Upper lobe of right lung (tissue), 1 donor: ENCODE data around the gene PPP1R10. TPM values are rescaled to one million over a fixed set of nuclear protein-coding genes. Genes with fewer than 3 reads are reported as not detected.
A peak's percentile ranks its signal among the peaks of the same experiment; 100 is the strongest.

Experiments
- ATAC-seq: fragments of 200-7000 bp; cut with Tn5 transposase; one replicate; pipeline ENCODE4 v1.9.1; 2020; ENCODE audit warnings: mild to moderate bottlenecking, moderate library complexity
- DNase-seq: peaks from one replicate; pipeline ENCODE4 v3.0.0-alpha.2; 2020
- H3K27ac ChIP-seq: fragments of 200-600 bp; one replicate; pipeline ENCODE4 v1.8.0; 2022
- H3K27me3 ChIP-seq: fragments of 200-600 bp; one replicate; pipeline ENCODE4 v1.8.0; 2022; ENCODE audit warnings: mild to moderate bottlenecking
- H3K36me3 ChIP-seq: fragments of 200-600 bp; one replicate; pipeline ENCODE4 v1.8.0; 2022
- H3K4me1 ChIP-seq: fragments of 200-600 bp; one replicate; pipeline ENCODE4 v1.8.0; 2022
- H3K4me3 ChIP-seq: fragments of 200-600 bp; one replicate; pipeline ENCODE4 v1.8.0; 2022; ENCODE audit warnings: mild to moderate bottlenecking
- H3K9me3 ChIP-seq: fragments of 200-600 bp; one replicate; pipeline ENCODE4 v1.8.0; 2022
- CTCF ChIP-seq: fragments of 200-600 bp; IDR thresholded peaks from one replicate; pipeline ENCODE4 v1.8.0; 2022; ENCODE audit warnings: antibody characterized with exemption
- intact Hi-C: fragments of 100-400 bp; cut with DNase I; formaldehyde crosslinking; loops from one replicate; pipeline ENCODE4 v1.11.0; 2022
- total RNA-seq: library from RNA; stranded (reverse); fragmentation: NEBNext Ultra II Directional; extraction: Animal tissue kit (Norgen Biotek cat#: 25700); gene quantifications from one replicate; pipeline ENCODE4 v1.2.1, GENCODE V29; 2021
- donor health status: DM: no; HTN: yes; CAD: no; lungs with severe emphysema.

The PPP1R10 gene
- total RNA-seq, 1 donor from 2014 or later: 68.3 TPM

GRCh38 chr6:30571762-30572082, 45.3 kb downstream of the PPP1R10 start:
- intact Hi-C loops: no loop called here
- no peak for TF ChIP-seq CTCF
- ATAC-seq: no peak

GRCh38 chr6:30571075-30571761, 45.8 kb downstream of the PPP1R10 start, which contains the start of gene ABCF1:
ABCF1 (plus strand) TSS chr6:30571442; CDS start chr6:30571488, 46 bp downstream.
- ATAC-seq (peak; percentile 100), DNase-seq (peak; percentile 100)
- intact Hi-C loops: no loop called here
- TF ChIP-seq CTCF: no peak
- Histone ChIP-seq H3K9me3 (no peaks in the 10 kb centered on the region), H3K27ac (peak within 1 kb of the TSS; percentile 90), H3K27me3 (no peaks in the 10 kb centered on the region), H3K36me3 (peaks cover 9% of the 10 kb centered on the region), H3K4me1 (peaks cover 29% of the 10 kb centered on the region), H3K4me3 (peak within 1 kb of the TSS; percentile 63)

More at GRCh38 chr6:30571762-30572082, 45.3 kb downstream of the PPP1R10 start:
- Histone ChIP-seq H3K27me3 (no peaks in the 10 kb centered on the region), H3K36me3 (peaks cover 12% of the 10 kb centered on the region), H3K27ac (peak overlapping the region; percentile 90), H3K4me3 (peak overlapping the region; percentile 63), H3K9me3 (no peaks in the 10 kb centered on the region), H3K4me1 (peaks cover 29% of the 10 kb centered on the region)
- DNase-seq: no peak

- no peak for TF ChIP-seq CTCF
- Histone ChIP-seq H3K9me3 (no peaks in the 10 kb centered on the region), H3K4me1 (peaks cover 29% of the 10 kb centered on the region), H3K4me3 (peak overlapping the region; percentile 63), H3K27me3 (no peaks in the 10 kb centered on the region), H3K36me3 (peaks cover 6% of the 10 kb centered on the region), H3K27ac (peak overlapping the region; percentile 90)
- no peak for DNase-seq
- peak; percentile 52 for ATAC-seq
- intact Hi-C loops: no loop called here
Observed at GRCh38 chr6:30570740-30571074, 46.3 kb downstream of the PPP1R10 start.

GRCh38 chr6:30570263-30570662, 46.8 kb downstream of the PPP1R10 start:
- DNase-seq: no peak
- no peak for ATAC-seq
- TF ChIP-seq CTCF: no peak
- Histone ChIP-seq H3K27me3 (no peaks in the 10 kb centered on the region), H3K9me3 (no peaks in the 10 kb centered on the region), H3K4me3 (peak overlapping the region; percentile 63), H3K27ac (peak overlapping the region; percentile 90), H3K4me1 (peaks cover 29% of the 10 kb centered on the region), H3K36me3 (peaks cover 2% of the 10 kb centered on the region)
- intact Hi-C loops: no loop called here

- ATAC-seq (no peak), DNase-seq (no peak)
- TF ChIP-seq CTCF: no peak
- H3K27me3 ChIP-seq: no peaks in the 10 kb centered on the region
- H3K4me1 ChIP-seq: peaks cover 24% of the 10 kb centered on the region
- H3K9me3 ChIP-seq: no peaks in the 10 kb centered on the region
- H3K4me3 ChIP-seq: no peak overlapping the region
- peaks cover 1% of the 10 kb centered on the region for H3K36me3 ChIP-seq
- intact Hi-C loops: no loop called here
- no peak overlapping the region for H3K27ac ChIP-seq
Observed at GRCh38 chr6:30568245-30568644, 48.8 kb downstream of the PPP1R10 start.

GRCh38 chr6:30565772-30566171, 51.3 kb downstream of the PPP1R10 start:
- H3K27ac ChIP-seq: no peak overlapping the region
- H3K4me1 ChIP-seq: peaks cover 9% of the 10 kb centered on the region
- ATAC-seq (no peak), DNase-seq (no peak)
- intact Hi-C loops: no loop called here
- H3K9me3 ChIP-seq: no peaks in the 10 kb centered on the region
- TF ChIP-seq CTCF: no peak
- H3K36me3 ChIP-seq: peaks cover 22% of the 10 kb centered on the region
- H3K27me3 ChIP-seq: no peaks in the 10 kb centered on the region
- no peak overlapping the region for H3K4me3 ChIP-seq
